Measurements from ENCODE around the gene PTPRK.

Gene PTPRK

DNA sequence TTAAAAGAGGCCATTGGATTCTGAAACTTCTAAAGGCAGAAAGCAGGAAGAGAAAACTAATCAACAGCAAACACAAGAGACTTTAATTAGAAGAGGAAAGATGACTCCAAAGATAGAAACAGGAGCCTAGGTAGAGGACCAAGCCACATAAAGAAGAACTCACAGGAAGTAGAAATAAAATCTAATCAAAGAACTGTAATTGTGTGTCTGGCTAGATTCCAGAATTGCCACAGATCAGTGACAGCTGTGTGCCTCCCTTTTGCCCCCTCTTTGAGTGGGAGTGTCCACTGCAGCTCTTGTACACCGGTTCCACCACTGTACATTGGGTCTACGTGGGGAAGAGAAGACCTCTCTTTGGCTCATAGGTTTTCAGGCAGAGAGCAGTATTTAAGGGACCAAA, 597.3 kb downstream of the PTPRK start:
- peaks cover 31% of the 10 kb centered on the region for H3K4me1 ChIP-seq (ENCODE audit: low read length)

DNA sequence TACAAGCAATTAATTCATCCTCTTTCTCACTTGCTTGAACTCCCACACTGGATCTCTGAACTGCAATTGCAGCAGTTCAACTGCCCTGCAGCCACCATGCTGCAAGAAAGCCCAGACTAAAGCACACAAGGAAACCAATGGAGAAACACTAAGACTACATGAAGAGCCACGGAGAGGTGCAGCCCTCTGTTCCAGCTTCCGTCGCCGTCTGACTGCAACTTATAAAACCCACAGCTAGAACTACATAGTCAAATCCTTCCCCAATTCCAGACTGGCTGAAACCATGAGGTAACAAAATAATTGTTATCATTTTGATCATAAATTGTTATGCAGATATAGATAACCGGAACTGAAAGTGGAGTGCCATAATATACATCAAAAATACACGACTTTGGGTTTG, 598.4 kb downstream of the PTPRK start:
- no peak overlapping the region for H3K4me3 ChIP-seq (ENCODE audit: low read length)
- peaks cover 31% of the 10 kb centered on the region for H3K4me1 ChIP-seq (ENCODE audit: low read length)
- H3K79me2 ChIP-seq (ENCODE audit: low read length), result no peaks in the 10 kb centered on the region

More for the DNA sequence above, 597.3 kb downstream of the PTPRK start:
- H3K4me3 ChIP-seq (ENCODE audit: low read length), result no peak overlapping the region
- no peaks in the 10 kb centered on the region for H3K27me3 ChIP-seq (ENCODE audit: low read depth, low read length)
- no peak overlapping the region for H3K27ac ChIP-seq (ENCODE audit: low read length)
- H3K9me3 ChIP-seq (ENCODE audit: insufficient read depth, low read length), result no peaks in the 10 kb centered on the region
- TF ChIP-seq EZH2phosphoT487 (IDR thresholded peaks at IDR 0.05; ENCODE audit: low read depth) (no peak), CTCF (IDR thresholded peaks at IDR 0.05; ENCODE audit: low read depth, low read length) (no peak)
- H3K9ac ChIP-seq (ENCODE audit: low read length), result no peak overlapping the region
- no peak overlapping the region for H2AFZ ChIP-seq (ENCODE audit: low read depth, low read length)
- H3K4me2 ChIP-seq (ENCODE audit: low read length), result no peak overlapping the region
- no peaks in the 10 kb centered on the region for H3K79me2 ChIP-seq (ENCODE audit: low read length)
- H3K36me3 ChIP-seq (replicated peaks; ENCODE audit: low read depth, low read length), result peaks cover 2% of the 10 kb centered on the region
- H4K20me1 ChIP-seq (ENCODE audit: insufficient read depth, low read length), result no peaks in the 10 kb centered on the region

DNA sequence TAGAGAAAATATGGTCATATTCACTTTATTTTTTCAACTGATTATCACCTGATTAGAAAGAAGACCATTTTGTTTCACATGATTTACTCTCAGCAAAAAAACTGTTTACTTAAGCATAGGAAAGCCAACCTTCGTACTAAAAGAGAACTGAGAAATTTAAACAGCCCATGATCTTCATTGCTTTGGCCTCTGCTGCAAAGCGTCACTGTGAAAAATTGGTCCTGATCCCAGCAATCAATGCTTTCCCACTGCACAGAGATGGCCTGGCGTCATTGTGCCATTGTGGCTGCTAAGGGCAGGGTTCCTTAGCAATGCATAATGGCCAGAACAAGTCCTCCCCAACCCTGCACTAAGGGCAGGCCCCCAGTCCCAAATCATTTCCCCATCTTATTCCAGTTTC, 599.6 kb downstream of the PTPRK start:
- Histone ChIP-seq H3K4me2 (ENCODE audit: low read length) (peak overlapping the region; percentile 47), H3K79me2 (ENCODE audit: low read length) (no peaks in the 10 kb centered on the region), H2AFZ (ENCODE audit: low read depth, low read length) (no peak overlapping the region), H3K9me3 (ENCODE audit: insufficient read depth, low read length) (no peaks in the 10 kb centered on the region), H3K27ac (ENCODE audit: low read length) (no peak overlapping the region), H3K36me3 (replicated peaks; ENCODE audit: low read depth, low read length) (peaks cover 2% of the 10 kb centered on the region), H3K4me1 (ENCODE audit: low read length) (peaks cover 31% of the 10 kb centered on the region), H3K27me3 (ENCODE audit: low read depth, low read length) (no peaks in the 10 kb centered on the region), H3K9ac (ENCODE audit: low read length) (no peak overlapping the region), H4K20me1 (ENCODE audit: insufficient read depth, low read length) (no peaks in the 10 kb centered on the region), H3K4me3 (ENCODE audit: low read length) (no peak overlapping the region)
- no peak for TF ChIP-seq EZH2phosphoT487 (IDR thresholded peaks at IDR 0.05; ENCODE audit: low read depth)
- TF ChIP-seq CTCF (IDR thresholded peaks at IDR 0.05; ENCODE audit: low read depth, low read length), result no peak

More for the DNA sequence above, 598.4 kb downstream of the PTPRK start:
- H3K27me3 ChIP-seq (ENCODE audit: low read depth, low read length), result no peaks in the 10 kb centered on the region
- H3K36me3 ChIP-seq (replicated peaks; ENCODE audit: low read depth, low read length), result peaks cover 2% of the 10 kb centered on the region
- no peak overlapping the region for H3K4me2 ChIP-seq (ENCODE audit: low read length)
- H3K9me3 ChIP-seq (ENCODE audit: insufficient read depth, low read length), result no peaks in the 10 kb centered on the region
- H2AFZ ChIP-seq (ENCODE audit: low read depth, low read length), result no peak overlapping the region
- H4K20me1 ChIP-seq (ENCODE audit: insufficient read depth, low read length), result no peaks in the 10 kb centered on the region
- no peak overlapping the region for H3K27ac ChIP-seq (ENCODE audit: low read length)
- no peak for TF ChIP-seq EZH2phosphoT487 (IDR thresholded peaks at IDR 0.05; ENCODE audit: low read depth)
- no peak for TF ChIP-seq CTCF (IDR thresholded peaks at IDR 0.05; ENCODE audit: low read depth, low read length)
- no peak overlapping the region for H3K9ac ChIP-seq (ENCODE audit: low read length)

Measured in OCI-LY3 (cell line).